Fibroblast of lung (primary cell): ENCODE results near the gene SPATA22. TPM values are rescaled to one million over a fixed set of nuclear protein-coding genes. Genes with fewer than 3 reads are reported as not detected.
A peak's percentile ranks its signal among the peaks of the same experiment; 100 is the strongest.

Source experiments
- DNase-seq, 2 donors: peaks; one replicate each; pipeline versions ENCODE4 v3.0.0 to v3.0.0-alpha.2; 2010; ENCODE audit warnings: low read depth in 2 of 2
- H2AFZ ChIP-seq: 2 replicates; pipeline ENCODE4 v1.5.1; 2012; ENCODE audit warnings: low read length, control low read depth, inconsistent platforms
- H3K27ac ChIP-seq: 2 replicates; pipeline ENCODE4 v1.5.1; 2011; ENCODE audit warnings: low read length, control low read depth; ENCODE audit not compliant: insufficient read depth
- H3K27me3 ChIP-seq: 2 replicates; pipeline ENCODE4 v1.5.1; 2011; ENCODE audit warnings: mild to moderate bottlenecking, low read length; ENCODE audit not compliant: control insufficient read depth, insufficient read depth
- H3K36me3 ChIP-seq: 2 replicates; pipeline ENCODE4 v1.5.1; 2011; ENCODE audit warnings: low read length; ENCODE audit not compliant: control insufficient read depth, insufficient read depth
- H3K4me1 ChIP-seq: 2 replicates; pipeline ENCODE4 v1.5.1; 2011; ENCODE audit warnings: low read length; ENCODE audit not compliant: control insufficient read depth, insufficient read depth; ENCODE audit errors: extremely low read depth
- H3K4me2 ChIP-seq: 2 replicates; pipeline ENCODE4 v1.5.1; 2011; ENCODE audit warnings: low read length, control low read depth; ENCODE audit not compliant: insufficient read depth; ENCODE audit errors: extremely low read depth
- H3K4me3 ChIP-seq, 4 experiments: fragments of 200-600 bp in 1 of 4; sonication (generic) in 1 of 4; replicated peaks in 1 of 4; 2 replicates each; pipeline ENCODE4 v1.5.1; 2011 to 2016; ENCODE audit warnings: low read length in 4 of 4, low read depth in 3 of 4, mild to moderate bottlenecking in 3 of 4, control low read depth in 2 of 4, inconsistent platforms in 1 of 4, mixed read lengths in 1 of 4; ENCODE audit not compliant: insufficient read depth in 1 of 4; ENCODE audit errors: control extremely low read depth in 1 of 4
- H3K79me2 ChIP-seq: 2 replicates; pipeline ENCODE4 v1.5.1; 2012; ENCODE audit warnings: mild to moderate bottlenecking, low read length, inconsistent platforms; ENCODE audit not compliant: control insufficient read depth, insufficient read depth
- H3K9ac ChIP-seq: 2 replicates; pipeline ENCODE4 v1.5.1; 2011; ENCODE audit warnings: mild to moderate bottlenecking, low read length, control low read depth; ENCODE audit not compliant: insufficient read depth
- H3K9me3 ChIP-seq: 2 replicates; pipeline ENCODE4 v1.5.1; 2012; ENCODE audit warnings: low read depth, low read length; ENCODE audit not compliant: control insufficient read depth, insufficient read depth
- H4K20me1 ChIP-seq: 2 replicates; pipeline ENCODE4 v1.5.1; 2011; ENCODE audit warnings: low read length; ENCODE audit not compliant: control insufficient read depth, insufficient read depth; ENCODE audit errors: extremely low read depth
- EZH2 ChIP-seq: IDR thresholded peaks from 2 replicates; pipeline ENCODE4 v1.5.1; 2012; ENCODE audit warnings: low read length, control low read depth, mild to moderate bottlenecking; ENCODE audit errors: missing control alignments
- polyA plus RNA-seq, 2 donors: library from polyadenylated mRNA; depleted of rRNA in 1 of 2; stranded (reverse) in 1 of 2; unstranded in 1 of 2; fragments of >200 nt; gene quantifications; 2 replicates each; pipeline ENCODE4 v1.2.1, GENCODE V29; 2011 to 2012; ENCODE audit warnings: missing spikeins in 1 of 2
- total RNA-seq: library from RNA; depleted of rRNA; stranded (reverse); fragments of >200 nt; gene quantifications from 2 replicates; pipeline ENCODE4 v1.2.1, GENCODE V29; 2014
- TF ChIP-seq, protein P1 (sequence below), 2 donors: IDR thresholded peaks in 1 of 2; conservative IDR thresholded peaks in 1 of 2; 1 replicate in 1 of 2; 2 replicates in 1 of 2; pipeline ENCODE4 v1.5.1; 2011 to 2012; ENCODE audit warnings: low read length in 2 of 2, control low read depth in 1 of 2, inconsistent platforms in 1 of 2, low read depth in 1 of 2, mild to moderate bottlenecking in 1 of 2

SPATA22 gene
- total and polyA plus RNA-seq, 2 donors (not counting 1 experiment from before 2014, with no cell fraction given), result 0.17 to 0.33 TPM

DNA sequence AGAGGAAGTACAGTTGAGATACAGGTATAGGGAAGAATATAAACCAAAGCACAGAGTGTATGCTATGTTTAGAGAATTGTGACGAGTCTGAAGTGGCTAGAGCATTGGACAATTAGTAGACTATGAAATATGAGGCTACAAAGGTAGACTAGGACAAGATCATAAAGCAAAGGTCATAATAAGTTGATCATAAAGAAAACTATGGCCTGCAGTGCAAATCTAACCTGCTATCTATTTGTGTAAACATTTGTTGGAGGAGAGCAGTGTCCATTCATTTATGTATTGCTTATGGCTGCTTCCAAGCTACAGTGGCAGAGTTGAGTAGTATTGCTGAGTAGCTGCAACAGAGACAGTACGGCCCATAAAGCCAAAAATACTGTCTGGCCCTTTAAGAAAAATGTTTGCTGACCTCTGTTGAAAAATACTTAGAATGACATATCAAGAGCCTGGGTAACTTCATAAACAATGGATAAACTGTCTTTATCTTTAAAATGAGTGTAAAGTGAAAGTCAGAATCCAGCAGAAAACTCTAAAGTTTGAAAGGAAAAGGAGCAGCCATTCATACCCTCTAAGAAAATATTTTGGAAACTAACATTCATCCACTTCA lies 23.5 kb downstream of the SPATA22 start:
- H2AFZ ChIP-seq, result no peak overlapping the region
- H3K4me1 ChIP-seq, result no peaks in the 10 kb centered on the region
- H3K27ac ChIP-seq, result no peak overlapping the region
- DNase-seq, result peak in 1 of 2 donors; percentile 6
- H3K9me3 ChIP-seq, result no peaks in the 10 kb centered on the region
- no peaks in the 10 kb centered on the region for H3K27me3 ChIP-seq
- no peak overlapping the region for H3K4me2 ChIP-seq
- TF ChIP-seq, protein P1, sequence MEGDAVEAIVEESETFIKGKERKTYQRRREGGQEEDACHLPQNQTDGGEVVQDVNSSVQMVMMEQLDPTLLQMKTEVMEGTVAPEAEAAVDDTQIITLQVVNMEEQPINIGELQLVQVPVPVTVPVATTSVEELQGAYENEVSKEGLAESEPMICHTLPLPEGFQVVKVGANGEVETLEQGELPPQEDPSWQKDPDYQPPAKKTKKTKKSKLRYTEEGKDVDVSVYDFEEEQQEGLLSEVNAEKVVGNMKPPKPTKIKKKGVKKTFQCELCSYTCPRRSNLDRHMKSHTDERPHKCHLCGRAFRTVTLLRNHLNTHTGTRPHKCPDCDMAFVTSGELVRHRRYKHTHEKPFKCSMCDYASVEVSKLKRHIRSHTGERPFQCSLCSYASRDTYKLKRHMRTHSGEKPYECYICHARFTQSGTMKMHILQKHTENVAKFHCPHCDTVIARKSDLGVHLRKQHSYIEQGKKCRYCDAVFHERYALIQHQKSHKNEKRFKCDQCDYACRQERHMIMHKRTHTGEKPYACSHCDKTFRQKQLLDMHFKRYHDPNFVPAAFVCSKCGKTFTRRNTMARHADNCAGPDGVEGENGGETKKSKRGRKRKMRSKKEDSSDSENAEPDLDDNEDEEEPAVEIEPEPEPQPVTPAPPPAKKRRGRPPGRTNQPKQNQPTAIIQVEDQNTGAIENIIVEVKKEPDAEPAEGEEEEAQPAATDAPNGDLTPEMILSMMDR (conservative IDR thresholded peaks at IDR 0.05 in 1 of 2, IDR thresholded peaks at IDR 0.05 in 1 of 2; ENCODE audit: low read depth in 1 of 2, low read length in 2 of 2), result no peak
- no peak for TF ChIP-seq EZH2
- H3K4me3 ChIP-seq, result no peak overlapping the region
- no peaks in the 10 kb centered on the region for H4K20me1 ChIP-seq
- no peak overlapping the region for H3K9ac ChIP-seq
- no peaks in the 10 kb centered on the region for H3K36me3 ChIP-seq
- H3K79me2 ChIP-seq, result no peaks in the 10 kb centered on the region

DNA sequence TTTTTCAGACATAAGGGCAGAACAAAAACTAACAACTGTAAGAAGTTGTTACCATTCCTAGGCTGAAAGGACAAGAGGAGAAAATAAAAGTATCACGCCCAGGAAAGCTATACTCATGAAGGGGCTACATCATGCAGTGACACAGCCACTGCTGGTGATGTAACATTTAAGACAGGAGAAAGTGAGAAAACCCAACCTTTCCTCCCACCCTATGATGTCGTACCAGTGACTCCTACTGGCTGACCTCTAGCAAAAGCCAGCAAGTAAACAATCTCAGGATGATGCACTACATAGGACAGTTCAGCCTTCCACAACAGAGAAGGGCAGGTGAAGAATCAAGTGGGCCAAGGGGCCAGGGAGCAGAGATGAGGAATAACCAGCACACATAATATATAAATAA lies 24.0 kb downstream of the SPATA22 start:
- no peak overlapping the region for H3K27ac ChIP-seq
- H2AFZ ChIP-seq, result no peak overlapping the region
- no peak for TF ChIP-seq EZH2
- TF ChIP-seq, protein P1 (conservative IDR thresholded peaks at IDR 0.05 in 1 of 2, IDR thresholded peaks at IDR 0.05 in 1 of 2; ENCODE audit: low read depth in 1 of 2, low read length in 2 of 2), result no peak
- H3K36me3 ChIP-seq, result no peaks in the 10 kb centered on the region
- H3K79me2 ChIP-seq, result no peaks in the 10 kb centered on the region
- H3K9ac ChIP-seq, result no peak overlapping the region
- no peaks in the 10 kb centered on the region for H3K9me3 ChIP-seq
- no peaks in the 10 kb centered on the region for H4K20me1 ChIP-seq
- DNase-seq, result peak in 1 of 2 donors; percentile 1
- H3K4me2 ChIP-seq, result no peak overlapping the region
- no peaks in the 10 kb centered on the region for H3K4me1 ChIP-seq
- H3K27me3 ChIP-seq, result no peaks in the 10 kb centered on the region
- no peak overlapping the region for H3K4me3 ChIP-seq

DNA sequence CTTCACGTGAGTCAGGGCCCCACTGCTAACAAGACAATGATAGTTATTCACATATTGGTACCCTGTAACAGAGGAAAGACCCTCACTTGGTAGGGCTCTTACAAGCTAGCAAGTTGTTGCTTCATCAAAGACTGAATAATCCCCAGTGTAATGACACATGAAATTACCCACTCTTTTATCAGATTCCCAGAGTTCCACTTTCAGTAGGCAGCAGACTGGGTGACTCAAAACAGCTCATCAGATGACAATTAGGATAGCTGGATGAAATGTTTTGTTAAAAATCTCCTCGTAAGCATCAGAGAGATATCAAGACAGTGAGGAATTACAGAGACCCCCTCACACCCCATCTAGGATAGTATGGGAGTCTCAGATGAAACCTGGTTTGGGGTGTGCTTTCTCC lies 31.2 kb downstream of the SPATA22 start:
- DNase-seq, result no peak
- Histone ChIP-seq H3K9me3 (no peaks in the 10 kb centered on the region), H3K79me2 (no peaks in the 10 kb centered on the region)

More for the DNA sequence above, 31.2 kb downstream of the SPATA22 start:
- no peak for TF ChIP-seq EZH2
- TF ChIP-seq, protein P1 (conservative IDR thresholded peaks at IDR 0.05 in 1 of 2, IDR thresholded peaks at IDR 0.05 in 1 of 2; ENCODE audit: low read depth in 1 of 2, low read length in 2 of 2), result no peak
- Histone ChIP-seq H3K4me2 (no peak overlapping the region), H3K27me3 (no peaks in the 10 kb centered on the region), H4K20me1 (no peaks in the 10 kb centered on the region), H3K9ac (no peak overlapping the region), H3K4me1 (no peaks in the 10 kb centered on the region), H2AFZ (no peak overlapping the region), H3K27ac (no peak overlapping the region), H3K36me3 (no peaks in the 10 kb centered on the region), H3K4me3 (no peak overlapping the region)
